Activated T-helper 1 cell treated with anti-CD3 and anti-CD28 coated beads, Interleukin-12 subunit alpha, Interleukin-12 subunit beta, Interleukin-2, Interleukin-4 antibody, amounts not matched to agents 30 ng/mL and 10 ng/mL and 1 ng/mL, durations not matched to agents 14 hours and 24 hours and 36 hours (primary cell): ENCODE results near the gene MUC12. TPM values are rescaled to one million over a fixed set of nuclear protein-coding genes. Genes with fewer than 3 reads are reported as not detected.

Experiments used
- DNase-seq: peaks from one replicate; pipeline ENCODE4 v3.0.0; 2021; ENCODE audit warnings: low spot score
- H3K27ac Mint-ChIP-seq: one replicate; pipeline ENCODE4 v1.8.0; 2021; ENCODE audit warnings: mild to moderate bottlenecking, mixed read lengths
- H3K27me3 Mint-ChIP-seq: one replicate; pipeline ENCODE4 v1.8.0; 2022; ENCODE audit warnings: mild to moderate bottlenecking, moderate library complexity, mixed read lengths; ENCODE audit not compliant: insufficient read depth
- H3K36me3 Mint-ChIP-seq: one replicate; pipeline ENCODE4 v1.8.0; 2021; ENCODE audit warnings: low read depth, mixed read lengths
- H3K4me1 Mint-ChIP-seq: one replicate; pipeline ENCODE4 v1.8.0; 2021; ENCODE audit warnings: low read depth, mixed read lengths
- H3K4me3 Mint-ChIP-seq: one replicate; pipeline ENCODE4 v1.8.0; 2021; ENCODE audit warnings: mild to moderate bottlenecking, moderate library complexity, mixed read lengths
- H3K9me3 Mint-ChIP-seq: one replicate; pipeline ENCODE4 v1.8.0; 2021; ENCODE audit warnings: mixed read lengths
- intact Hi-C: fragments of 100-400 bp; cut with micrococcal nuclease; formaldehyde crosslinking; loops from one replicate; pipeline ENCODE4 v1.15.1; 2024
- total RNA-seq: library from RNA; stranded (reverse); gene quantifications from 2 replicates; pipeline ENCODE4 v1.2.3, GENCODE V29; 2022

Gene MUC12
- total RNA-seq, 1 donor from 2014 or later, result 0.44 TPM

DNA sequence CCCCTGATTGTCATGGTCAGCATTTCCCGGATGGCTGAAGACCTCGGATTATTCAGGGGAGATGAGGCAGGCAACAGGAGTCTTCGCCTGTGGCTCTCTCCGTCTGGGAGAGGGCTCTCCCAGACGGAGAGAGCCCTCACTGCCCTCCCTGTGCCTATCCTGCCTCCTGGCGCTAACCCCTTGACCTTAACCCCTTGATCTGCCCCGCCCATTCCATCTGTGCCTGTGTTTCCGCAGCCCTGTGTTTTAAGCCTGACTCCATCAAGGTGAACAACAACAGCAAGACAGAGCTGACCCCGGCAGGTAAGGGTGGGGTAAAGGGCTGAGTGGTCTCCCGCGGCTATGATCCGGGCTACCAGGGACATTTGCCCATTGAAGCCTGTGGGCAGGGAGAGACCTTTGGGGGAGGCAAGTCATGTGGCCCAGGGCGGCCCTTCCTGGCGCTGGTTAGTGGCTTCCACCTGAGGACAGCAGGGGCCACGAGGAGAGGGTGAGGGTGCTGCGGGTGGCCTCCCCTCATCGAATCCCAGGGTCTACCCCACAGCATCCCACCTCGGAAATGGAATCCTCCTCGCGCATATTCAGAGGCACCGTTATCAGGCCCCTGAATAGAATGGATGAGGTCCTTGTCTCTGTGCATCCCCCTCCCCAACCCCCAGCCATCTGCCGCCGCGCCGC, 4.2 kb upstream of the MUC12 start:
- H3K4me3 Mint-ChIP-seq, result peak overlapping the region; percentile 70
- H3K9me3 Mint-ChIP-seq, result no peaks in the 10 kb centered on the region
- no peak overlapping the region for H3K27ac Mint-ChIP-seq
- peaks cover 8% of the 10 kb centered on the region for H3K4me1 Mint-ChIP-seq
- intact Hi-C loops, result loop anchor here (5.0 to 10.0 kb wide), 3 partner anchors 68 to 210 kb away; partner anchors contain the start of gene ACHE
- peaks cover 46% of the 10 kb centered on the region for H3K27me3 Mint-ChIP-seq
- DNase-seq, result no peak
- no peaks in the 10 kb centered on the region for H3K36me3 Mint-ChIP-seq

DNA sequence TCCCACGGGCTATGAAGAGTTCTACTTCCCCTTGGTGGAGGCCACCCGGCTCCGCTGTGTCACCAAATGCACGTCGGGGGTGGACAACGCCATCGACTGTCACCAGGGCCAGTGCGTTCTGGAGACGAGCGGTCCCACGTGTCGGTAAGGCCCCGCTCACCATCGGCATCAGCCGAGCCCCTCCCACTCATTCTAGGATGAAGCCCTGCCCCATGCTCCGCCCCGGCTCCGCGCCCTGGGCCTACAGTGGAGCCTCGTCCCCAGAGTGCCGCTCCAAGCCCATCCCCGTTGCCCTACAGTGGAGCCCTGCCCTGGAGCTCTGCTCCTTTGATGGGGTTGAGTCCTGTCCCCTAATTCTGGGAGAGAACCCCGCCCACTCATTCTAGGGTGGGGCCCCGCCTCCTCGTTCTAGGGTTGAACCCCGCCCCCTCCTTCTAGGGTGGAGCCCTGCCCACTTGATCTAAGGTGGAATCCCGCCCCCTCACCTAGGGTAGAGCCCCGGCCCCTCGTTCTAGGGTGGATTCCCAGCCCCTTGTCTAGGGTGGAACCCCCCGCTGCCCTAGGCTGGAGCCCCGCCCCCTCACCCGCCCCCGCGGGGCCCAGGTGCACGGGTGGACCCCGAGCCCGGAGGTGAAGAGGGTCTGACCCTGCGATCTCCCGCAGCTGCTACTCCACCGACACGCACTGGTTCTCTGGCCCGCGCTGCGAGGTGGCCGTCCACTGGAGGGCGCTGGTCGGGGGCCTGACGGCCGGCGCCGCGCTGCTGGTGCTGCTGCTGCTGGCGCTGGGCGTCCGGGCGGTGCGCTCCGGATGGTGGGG, 3.4 kb upstream of the MUC12 start:
- peaks cover 48% of the 10 kb centered on the region for H3K27me3 Mint-ChIP-seq
- DNase-seq, result peak; percentile 64
- H3K9me3 Mint-ChIP-seq, result no peaks in the 10 kb centered on the region
- intact Hi-C loops, result loop anchor here (1.0 to 10.0 kb wide), 6 partner anchors 51 to 209 kb away; partner anchors contain the start of gene ACHE
- peak overlapping the region; percentile 70 for H3K4me3 Mint-ChIP-seq
- peaks cover 8% of the 10 kb centered on the region for H3K4me1 Mint-ChIP-seq
- H3K27ac Mint-ChIP-seq, result no peak overlapping the region
- H3K36me3 Mint-ChIP-seq, result no peaks in the 10 kb centered on the region

DNA sequence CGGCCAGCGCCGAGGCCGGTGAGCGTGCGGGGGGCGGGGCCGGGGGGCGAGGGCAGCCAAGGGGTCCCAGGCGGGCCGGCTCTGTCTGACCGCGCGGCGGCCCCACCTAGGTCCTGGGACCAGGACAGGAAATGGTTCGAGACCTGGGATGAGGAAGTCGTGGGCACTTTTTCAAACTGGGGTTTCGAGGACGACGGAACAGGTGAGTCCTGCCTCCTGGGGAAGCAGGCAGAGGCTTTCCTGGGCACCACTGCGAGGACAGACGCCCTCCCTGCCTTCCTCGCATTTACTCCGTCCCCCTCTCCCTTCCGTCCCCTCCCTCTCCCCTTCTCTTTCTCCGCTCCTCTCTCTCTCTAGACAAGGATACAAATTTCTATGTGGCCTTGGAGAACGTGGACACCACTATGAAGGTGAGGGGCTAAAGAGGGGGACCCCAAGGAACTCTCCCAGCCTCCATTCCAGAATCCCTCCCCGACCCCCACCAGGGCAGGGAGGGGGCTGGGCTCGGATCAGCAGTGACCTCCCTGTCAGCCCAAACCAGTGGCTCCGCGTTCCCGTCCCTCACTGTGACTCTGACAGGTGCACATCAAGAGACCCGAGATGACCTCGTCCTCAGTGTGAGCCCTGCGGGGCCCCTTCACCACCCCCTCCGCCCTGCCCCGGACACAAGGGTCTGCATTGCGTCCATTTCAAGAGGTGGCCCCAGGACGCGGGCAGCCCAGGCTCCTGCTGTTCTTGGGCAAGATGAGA, 2.6 kb upstream of the MUC12 start:
- Mint-ChIP-seq H3K4me3 (peak overlapping the region; percentile 13), H3K4me1 (peaks cover 8% of the 10 kb centered on the region), H3K9me3 (no peaks in the 10 kb centered on the region), H3K27ac (no peak overlapping the region), H3K27me3 (peaks cover 54% of the 10 kb centered on the region), H3K36me3 (no peaks in the 10 kb centered on the region)
- DNase-seq, result no peak
- intact Hi-C loops, result loop anchor here (1.0 to 10.0 kb wide), 6 partner anchors 50 to 208 kb away; partner anchors contain the start of gene ACHE

DNA sequence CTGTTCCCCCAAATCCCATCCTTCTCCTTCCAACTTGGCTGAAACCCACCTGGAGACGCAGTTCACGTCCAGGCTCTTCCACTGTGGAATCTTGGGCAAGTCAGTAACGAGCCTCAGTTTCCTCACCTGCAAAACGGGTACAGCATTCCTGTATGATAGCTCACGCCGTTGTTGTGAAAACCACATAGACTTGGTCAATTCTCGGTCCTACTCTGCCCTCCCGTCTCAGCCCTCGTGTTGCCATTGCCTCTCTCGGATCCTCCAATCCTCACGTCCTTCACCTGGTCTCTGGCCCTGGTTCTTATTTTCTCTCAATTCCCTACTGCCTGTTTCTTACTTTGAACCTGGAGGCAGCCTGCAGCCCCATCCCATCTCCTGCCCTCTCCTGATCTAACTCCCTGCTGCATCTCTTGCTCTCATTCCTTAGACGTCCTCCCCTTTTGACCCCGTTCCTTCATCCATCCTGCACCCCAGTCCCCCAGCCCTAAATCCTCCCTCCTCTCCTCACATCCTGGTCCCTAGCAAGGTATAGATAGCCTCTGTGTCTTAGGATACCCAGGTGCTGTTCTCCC, 2.0 kb upstream of the MUC12 start:
- H3K27me3 Mint-ChIP-seq, result peaks cover 56% of the 10 kb centered on the region
- no peaks in the 10 kb centered on the region for H3K9me3 Mint-ChIP-seq
- H3K4me1 Mint-ChIP-seq, result peaks cover 8% of the 10 kb centered on the region
- intact Hi-C loops, result loop anchor here (2.0 to 10.0 kb wide), 4 partner anchors 49 to 207 kb away; partner anchors contain the start of gene ACHE
- no peak overlapping the region for H3K27ac Mint-ChIP-seq
- peak overlapping the region; percentile 8 for H3K4me3 Mint-ChIP-seq
- H3K36me3 Mint-ChIP-seq, result no peaks in the 10 kb centered on the region
- no peak for DNase-seq

DNA sequence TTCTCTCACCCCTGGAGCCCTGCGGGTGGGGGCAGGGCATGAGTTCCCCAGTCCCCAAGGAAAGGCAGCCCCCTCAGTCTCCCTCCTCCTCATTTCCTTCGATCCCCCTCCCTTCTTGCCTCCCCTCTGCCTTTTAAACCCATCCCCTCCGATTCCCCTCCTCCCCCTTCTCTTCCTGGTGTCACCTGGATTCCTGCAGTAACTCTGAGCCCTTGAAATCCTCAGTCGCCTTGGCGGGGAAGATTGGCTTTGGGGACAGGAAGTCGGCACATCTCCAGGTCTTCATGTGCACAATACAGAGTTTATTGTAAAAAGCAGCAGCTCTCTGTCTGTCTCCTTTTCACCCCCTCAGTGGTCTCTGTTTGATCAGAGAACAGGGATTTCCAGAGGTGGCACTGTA, 1.3 kb upstream of the MUC12 start:
- no peak for DNase-seq
- no peaks in the 10 kb centered on the region for H3K36me3 Mint-ChIP-seq
- H3K27ac Mint-ChIP-seq, result no peak overlapping the region
- intact Hi-C loops, result loop anchor here (5.0 to 10.0 kb wide), 3 partner anchors 71 to 207 kb away; partner anchors contain the start of gene ACHE
- H3K4me3 Mint-ChIP-seq, result no peak overlapping the region
- H3K9me3 Mint-ChIP-seq, result no peaks in the 10 kb centered on the region
- H3K27me3 Mint-ChIP-seq, result peaks cover 51% of the 10 kb centered on the region
- peaks cover 8% of the 10 kb centered on the region for H3K4me1 Mint-ChIP-seq

DNA sequence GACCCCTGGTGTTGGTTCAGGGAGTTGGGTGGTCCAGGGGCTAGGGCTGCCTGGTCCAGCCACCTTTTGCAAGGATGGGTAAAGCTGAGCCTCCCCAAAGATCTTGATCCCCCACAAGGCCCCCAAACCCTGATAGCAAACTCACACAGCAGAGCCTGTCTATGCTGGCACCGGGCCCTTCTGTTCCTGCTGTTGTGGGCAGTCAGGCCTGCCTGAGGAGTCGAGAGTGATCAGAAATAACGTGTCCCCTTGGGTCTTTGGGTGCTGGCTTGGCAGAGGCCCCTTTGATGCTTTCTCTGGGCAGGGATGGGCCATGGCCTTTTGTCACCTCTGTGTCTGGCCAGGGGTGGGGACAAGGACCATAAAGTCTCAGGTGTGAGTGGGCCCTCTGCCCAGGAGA, 715 bp upstream of the MUC12 start:
- DNase-seq, result no peak
- H3K4me3 Mint-ChIP-seq, result no peak overlapping the region
- H3K4me1 Mint-ChIP-seq, result peaks cover 8% of the 10 kb centered on the region
- H3K27me3 Mint-ChIP-seq, result peaks cover 48% of the 10 kb centered on the region
- no peak overlapping the region for H3K27ac Mint-ChIP-seq
- intact Hi-C loops, result loop anchor here (5.0 to 10.0 kb wide), 3 partner anchors 71 to 206 kb away; partner anchors contain the start of gene ACHE
- H3K9me3 Mint-ChIP-seq, result no peaks in the 10 kb centered on the region
- no peaks in the 10 kb centered on the region for H3K36me3 Mint-ChIP-seq

DNA sequence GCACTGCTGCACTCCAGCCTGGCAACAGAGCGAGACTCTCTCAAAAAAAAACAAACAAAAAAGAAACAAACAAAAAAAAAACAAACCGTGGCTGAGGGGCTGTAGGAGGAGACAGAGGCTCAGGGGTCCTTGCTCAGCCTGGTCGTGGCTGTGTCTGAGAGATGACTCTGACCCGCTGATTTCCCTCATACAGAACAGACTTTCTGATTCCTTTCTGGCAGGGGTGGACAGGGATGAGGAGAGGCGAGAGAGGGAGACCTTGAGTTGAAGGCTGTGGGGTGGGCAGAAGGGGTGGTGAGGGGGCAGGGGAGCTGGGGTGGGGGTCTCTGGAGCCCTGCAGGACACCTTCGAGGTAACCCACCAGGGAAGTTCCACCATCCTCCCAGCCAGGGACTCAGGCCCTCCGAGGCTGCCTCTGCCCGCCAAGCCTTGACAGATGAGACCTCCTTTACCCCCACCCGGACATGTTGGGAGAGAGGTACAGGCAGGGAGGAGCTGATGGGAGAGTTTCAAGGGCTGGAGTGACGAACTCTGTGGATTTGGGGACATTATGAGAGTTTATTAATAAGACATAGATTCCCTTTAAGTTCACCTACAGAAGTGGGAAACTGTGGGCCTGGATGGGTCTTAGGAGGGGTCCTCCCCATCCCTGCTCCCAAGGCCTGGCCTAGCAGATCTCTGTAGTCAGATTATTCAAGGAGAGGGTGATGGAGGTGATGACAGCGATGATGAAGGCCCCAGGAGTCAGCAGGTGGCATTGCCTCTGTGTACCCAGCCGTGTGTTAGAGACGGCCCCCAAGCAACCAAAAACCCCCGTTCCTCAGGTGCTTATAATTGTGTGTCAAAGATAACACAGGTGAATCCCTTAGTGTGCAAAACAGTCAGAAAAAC, 2.0 kb downstream of the MUC12 start:
- no peaks in the 10 kb centered on the region for H3K4me1 Mint-ChIP-seq
- H3K27ac Mint-ChIP-seq, result no peak overlapping the region
- no peak overlapping the region for H3K4me3 Mint-ChIP-seq
- no peak for DNase-seq
- no peaks in the 10 kb centered on the region for H3K9me3 Mint-ChIP-seq
- intact Hi-C loops, result no loop called here
- H3K36me3 Mint-ChIP-seq, result no peaks in the 10 kb centered on the region
- peaks cover 40% of the 10 kb centered on the region for H3K27me3 Mint-ChIP-seq

- H3K36me3 Mint-ChIP-seq, result no peaks in the 10 kb centered on the region
- no peaks in the 10 kb centered on the region for H3K9me3 Mint-ChIP-seq
- DNase-seq, result no peak
- no peak overlapping the region for H3K4me3 Mint-ChIP-seq
- H3K4me1 Mint-ChIP-seq, result no peaks in the 10 kb centered on the region
- H3K27me3 Mint-ChIP-seq, result peaks cover 35% of the 10 kb centered on the region
- intact Hi-C loops, result no loop called here
- no peak overlapping the region for H3K27ac Mint-ChIP-seq
Measured at GRCh38 chr7:100972002-100972347, 2.6 kb downstream of the MUC12 start.

GRCh38 chr7:100974021-100974420, 4.7 kb downstream of the MUC12 start:
- intact Hi-C loops, result no loop called here

DNA sequence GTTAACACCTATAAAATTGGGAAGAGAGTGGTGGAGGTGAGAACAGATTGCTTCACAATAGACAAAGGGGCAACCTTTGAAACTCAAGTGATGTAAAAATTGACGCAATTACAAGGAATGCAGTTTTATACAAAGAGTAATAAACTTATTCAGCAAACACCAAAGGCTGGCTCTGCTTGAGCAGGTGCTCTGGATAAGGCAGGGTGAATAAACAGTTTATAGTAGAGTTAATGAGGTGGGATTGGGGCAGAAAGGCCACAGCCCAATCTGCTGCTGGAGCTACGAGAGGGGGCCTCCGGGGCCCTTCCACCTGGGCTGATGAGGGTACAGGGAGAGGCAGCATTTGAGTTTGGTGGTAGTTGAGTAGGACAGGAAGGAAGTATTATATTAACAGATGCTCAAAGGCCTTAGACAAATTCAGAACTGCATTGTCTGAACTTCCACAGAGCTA, 6.0 kb downstream of the MUC12 start:
- Mint-ChIP-seq H3K9me3 (no peaks in the 10 kb centered on the region), H3K36me3 (no peaks in the 10 kb centered on the region), H3K4me3 (no peak overlapping the region), H3K27ac (no peak overlapping the region), H3K27me3 (peaks cover 12% of the 10 kb centered on the region), H3K4me1 (no peaks in the 10 kb centered on the region)
- intact Hi-C loops, result no loop called here
- no peak for DNase-seq

More at GRCh38 chr7:100974021-100974420, 4.7 kb downstream of the MUC12 start:
- H3K27me3 Mint-ChIP-seq, result peaks cover 18% of the 10 kb centered on the region
- H3K36me3 Mint-ChIP-seq, result no peaks in the 10 kb centered on the region
- no peak overlapping the region for H3K4me3 Mint-ChIP-seq
- no peak for DNase-seq
- no peaks in the 10 kb centered on the region for H3K9me3 Mint-ChIP-seq
- no peak overlapping the region for H3K27ac Mint-ChIP-seq
- H3K4me1 Mint-ChIP-seq, result no peaks in the 10 kb centered on the region

- Mint-ChIP-seq H3K27ac (no peak overlapping the region), H3K9me3 (no peaks in the 10 kb centered on the region), H3K27me3 (peaks cover 3% of the 10 kb centered on the region), H3K36me3 (no peaks in the 10 kb centered on the region), H3K4me1 (no peaks in the 10 kb centered on the region), H3K4me3 (no peak overlapping the region)
- intact Hi-C loops, result no loop called here
- DNase-seq, result no peak
Measured at GRCh38 chr7:100978300-100978699, 8.9 kb downstream of the MUC12 start.
